ENCODE measurements around the gene UBXN4. TPM values are rescaled to one million over a fixed set of nuclear protein-coding genes. Genes with fewer than 3 reads are reported as not detected.

The UBXN4 gene
- total and polyA plus RNA-seq, 2 of the 4 experiments (the other 2 are of a cell fraction), result 48.1 to 49.1 TPM

- ATAC-seq (ENCODE audit: low read depth) (no peak), DNase-seq (no peak)
- in situ Hi-C loops (cut with MboI; ENCODE audit: low sequenced_read_pairs) (no loop called here), intact Hi-C loops (cut with micrococcal nuclease) (loop anchor here (5.0 kb wide), 1 partner anchor 35 kb away; no protein-coding TSS in a partner anchor), dilution Hi-C loops (cut with HindIII; ENCODE audit: low sequenced_read_pairs, unreplicated experiment) (no loop called here)
- no peak overlapping the region for H3K4ac ChIP-seq (ENCODE audit: low read depth, low read length)
- no peaks in the 10 kb centered on the region for H3K27me3 ChIP-seq (ENCODE audit: control insufficient read depth, insufficient read depth, low read length)
- no peak overlapping the region for H3K4me2 ChIP-seq (ENCODE audit: low read depth, low read length)
- H3K9me3 ChIP-seq (ENCODE audit: control insufficient read depth, insufficient read depth, low read length), result peaks cover 2% of the 10 kb centered on the region; the same call in 1 of the 2 replicates
- H2BK15ac ChIP-seq (ENCODE audit: low read depth, low read length), result no peak overlapping the region
- peaks cover 3 to 6% of the 10 kb centered on the region in 2 experiments; a peak in 2 of 4 replicates for H3K79me1 ChIP-seq (ENCODE audit: low read depth in 1 of 2, low read length in 2 of 2)
- H3K18ac ChIP-seq (ENCODE audit: low read depth, low read length), result no peak overlapping the region
- no peak overlapping the region for H4K5ac ChIP-seq (ENCODE audit: low read depth, low read length)
- no peak overlapping the region for H2BK120ac ChIP-seq (ENCODE audit: low read depth, low read length)
- H3K4me3 ChIP-seq (ENCODE audit: insufficient read depth, low read depth, low read length), result no peak overlapping the region
- H2BK5ac ChIP-seq (ENCODE audit: low read depth, low read length, poor library complexity, severe bottlenecking), result no peak overlapping the region
- ChIA-PET POLR2A (ENCODE audit: unreplicated experiment) (no interaction called here), CTCF (interaction anchor here (0.6 kb wide), 1 partner anchor 33 kb away, joined by 4 read pairs; no protein-coding TSS in a partner anchor)
- no peak overlapping the region for H4K8ac ChIP-seq (ENCODE audit: low read depth in 2 of 2, low read length in 2 of 2)
- WGBS, 2 experiments (ENCODE audit: extremely low coverage in 2 of 2, insufficient read length in 1 of 2), result no CpG with 5 or more reads among the region's 2 CpGs
- BruUV-seq (replicated peaks), result no TSS peak
- H4K20me1 ChIP-seq (ENCODE audit: insufficient read depth, low read length), result peaks cover 3% of the 10 kb centered on the region; the same call in 1 of the 2 replicates
- H3K14ac ChIP-seq (replicated peaks; ENCODE audit: low read depth, low read length), result no peak overlapping the region
- H2AFZ ChIP-seq (replicated peaks; ENCODE audit: low read length, poor library complexity), result no peak overlapping the region
- H3K9ac ChIP-seq (ENCODE audit: low read depth, low read length), result no peak overlapping the region
- no peak overlapping the region for H2AK5ac ChIP-seq (ENCODE audit: low read depth, low read length)
- H3K23ac ChIP-seq (ENCODE audit: low read depth, low read length), result no peak overlapping the region
- peaks cover 40% of the 10 kb centered on the region for H3K36me3 ChIP-seq (ENCODE audit: control insufficient read depth, insufficient read depth, low read length)
- peaks cover 2% of the 10 kb centered on the region; the same call in 1 of the 2 replicates for H3K9me1 ChIP-seq (ENCODE audit: insufficient read depth, low read length)
- no peak overlapping the region for H4K91ac ChIP-seq (ENCODE audit: insufficient read depth, low read depth, low read length)
- TF ChIP-seq RAD21 (IDR thresholded peaks at IDR 0.05; ENCODE audit: low read length) (no peak), NFE2L2 (IDR thresholded peaks at IDR 0.05; ENCODE audit: low read depth, low read length) (no peak), MXI1 (IDR thresholded peaks at IDR 0.05; ENCODE audit: borderline replicate concordance, low read depth, low read length) (no peak), ELK1 (IDR thresholded peaks at IDR 0.05; ENCODE audit: borderline replicate concordance, low read depth, low read length) (no peak), CTCF (conservative IDR thresholded peaks at IDR 0.05; ENCODE audit: low read depth, low read length) (no peak), POLR2A (IDR thresholded peaks at IDR 0.05; ENCODE audit: low read depth, low read length) (no peak), FOS (IDR thresholded peaks at IDR 0.05; ENCODE audit: low read depth, low read length) (no peak), CEBPB (IDR thresholded peaks at IDR 0.05; ENCODE audit: low read depth, low read length) (no peak)
- H2BK20ac ChIP-seq (ENCODE audit: low read depth, low read length), result no peak overlapping the region
- no peak overlapping the region for H3K27ac ChIP-seq (ENCODE audit: insufficient read depth, low read length)
- no peak overlapping the region for H3K56ac ChIP-seq (ENCODE audit: extremely low read depth, insufficient read depth, low read length)
- H2AK9ac ChIP-seq (replicated peaks; ENCODE audit: low read depth, low read length, poor library complexity), result no peak overlapping the region
- H3K4me1 ChIP-seq (ENCODE audit: control insufficient read depth, insufficient read depth, low read length), result peaks cover 3% of the 10 kb centered on the region
These were observed 40.6 kb downstream of the UBXN4 start for GRCh38 chr2:135782231-135782630.

All from IMR-90 (cell line).